NCI-H1417 (cell line): ENCODE results near the gene C11orf91.
"Not testable (repeated sequence)": the region's sequence is repeated elsewhere in the genome, so short reads cannot be mapped to it uniquely, and the experiment has no call there.

Experiments used
- DNase-seq, 3 experiments: peaks; one replicate each; lab custom pipeline; 2025; lab: John Stamatoyannopoulos, UW

Gene C11orf91

DNA sequence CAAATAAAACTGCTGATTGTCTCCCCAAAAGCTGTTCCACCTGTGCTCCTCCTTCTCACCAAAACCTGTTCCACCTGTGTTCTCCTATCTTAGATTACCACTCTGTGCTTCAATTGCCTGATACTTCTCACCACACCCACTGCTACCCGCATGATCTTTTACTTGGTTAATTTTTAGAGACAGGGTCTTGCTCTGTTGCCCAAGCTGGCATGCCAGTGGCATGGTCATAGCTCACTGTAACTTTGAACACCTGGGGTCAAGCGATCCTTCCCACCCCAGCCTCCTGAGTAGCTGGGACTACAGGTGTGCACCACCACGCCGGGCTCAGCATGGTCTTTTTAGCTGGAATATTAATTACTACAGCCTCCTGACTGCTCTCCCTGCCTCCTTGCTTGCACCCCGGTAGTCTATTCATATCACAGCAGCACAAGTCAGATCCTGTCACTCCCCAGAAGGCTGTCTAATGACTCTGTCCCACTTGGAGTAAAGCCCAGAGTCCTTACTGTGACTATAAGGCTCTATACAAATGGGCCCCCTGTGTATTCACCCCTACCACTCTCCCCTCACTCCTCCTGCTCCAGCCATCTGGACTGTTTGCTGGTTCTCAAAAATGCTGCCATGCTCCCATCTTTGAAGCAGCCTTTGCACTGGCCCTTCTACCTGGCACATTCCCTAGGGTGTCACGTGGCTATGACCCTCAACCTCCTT lies 3.5 kb downstream of the C11orf91 start:
- DNase-seq = no peak

DNA sequence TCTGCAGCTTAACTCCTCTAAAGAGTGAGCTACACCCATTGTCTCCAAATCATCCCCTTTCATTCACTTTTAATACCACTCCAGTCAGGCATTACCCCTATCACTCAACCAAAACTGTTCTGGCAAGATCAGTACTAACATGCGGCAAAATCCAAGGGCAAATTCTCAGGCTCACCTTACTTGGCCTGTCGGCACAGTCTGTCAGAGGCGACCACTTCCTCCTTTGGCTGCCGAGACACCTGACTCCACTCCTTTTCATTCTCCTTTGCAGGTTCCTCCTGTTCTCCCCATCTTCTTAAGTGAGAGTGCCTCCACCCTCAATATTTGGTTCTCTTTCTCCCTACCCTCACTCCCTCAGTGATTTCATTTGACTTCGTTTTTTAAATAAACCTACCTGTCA lies 4.2 kb downstream of the C11orf91 start:
- DNase-seq = no peak

DNA sequence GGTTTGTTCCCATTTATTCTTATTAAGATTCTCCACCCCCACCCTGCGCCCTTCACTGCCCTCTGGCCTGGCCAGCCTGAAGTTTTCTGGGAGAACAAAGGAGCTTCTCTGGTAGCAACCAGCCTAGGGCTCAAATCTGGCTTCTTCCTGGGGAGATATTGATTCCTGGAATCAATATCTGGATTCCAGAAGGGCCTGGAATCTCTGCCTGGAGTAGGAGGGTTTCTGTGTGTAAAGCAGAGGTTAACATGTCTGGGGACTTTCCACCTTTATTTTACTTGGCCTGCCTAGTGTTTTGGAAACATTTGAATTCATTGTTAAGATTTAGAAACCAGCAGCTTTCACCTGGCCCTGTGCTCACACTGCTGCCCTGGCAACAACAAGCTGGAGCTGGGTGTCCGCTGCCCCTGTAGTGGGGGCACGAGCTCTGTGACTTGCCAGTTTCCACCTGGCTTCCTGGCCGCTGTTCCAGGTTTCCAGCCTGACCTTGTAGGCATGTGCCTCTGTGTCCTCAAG lies 5.5 kb downstream of the C11orf91 start:
- DNase-seq = no peak

DNA sequence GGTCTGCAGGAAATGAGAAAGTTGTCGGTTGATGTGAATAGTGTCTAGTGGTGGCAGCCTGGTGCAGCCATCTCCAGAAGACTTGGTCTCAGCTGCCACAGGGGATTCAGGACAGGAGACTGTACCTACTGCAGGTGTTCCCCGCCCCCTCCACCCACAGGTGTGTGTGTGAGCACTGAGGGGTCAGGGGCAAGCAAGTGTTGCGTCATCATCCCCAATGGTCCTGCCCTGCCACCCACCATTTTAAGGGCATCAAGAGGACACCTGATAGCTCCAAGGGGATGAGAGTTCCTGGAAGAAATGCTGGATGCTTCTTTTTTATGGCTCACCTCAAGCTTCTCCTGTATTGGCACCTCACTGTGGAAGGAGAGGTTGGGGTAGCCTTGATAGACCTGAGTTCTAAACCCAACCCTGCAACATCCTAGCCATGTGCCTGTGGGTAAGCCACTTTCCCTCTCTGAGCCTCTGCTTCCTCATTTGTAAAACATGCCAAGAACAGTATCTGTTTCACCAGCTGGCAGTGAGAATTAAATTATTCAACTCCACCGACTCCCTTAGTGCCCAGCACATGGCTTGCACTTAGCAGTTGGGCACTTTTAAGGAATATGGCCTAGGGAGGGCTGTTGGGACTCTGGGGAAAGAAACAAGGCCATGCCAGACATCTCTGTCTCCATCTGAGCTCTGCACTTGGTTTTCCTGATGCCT lies 6.1 kb downstream of the C11orf91 start:
- DNase-seq = no peak

DNA sequence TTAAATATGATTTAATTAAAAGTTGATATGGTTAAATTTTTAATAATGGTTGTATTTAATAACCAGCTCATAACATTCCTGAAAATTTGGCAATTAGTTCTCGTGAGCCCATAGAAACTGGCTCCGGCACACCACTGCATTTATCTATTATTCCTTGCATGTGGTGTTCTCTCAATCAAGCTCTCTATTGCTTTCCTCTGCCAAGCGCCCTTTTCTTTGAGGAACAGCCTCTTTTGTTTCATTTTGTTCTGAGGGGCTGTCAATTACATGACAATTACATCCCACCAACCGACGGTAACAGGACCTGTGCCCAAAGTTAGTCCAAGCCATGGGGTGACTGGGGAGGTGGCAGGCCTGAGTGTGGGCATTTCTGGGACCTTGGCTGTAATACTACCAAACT lies 8.1 kb downstream of the C11orf91 start:
- no peak for DNase-seq

DNA sequence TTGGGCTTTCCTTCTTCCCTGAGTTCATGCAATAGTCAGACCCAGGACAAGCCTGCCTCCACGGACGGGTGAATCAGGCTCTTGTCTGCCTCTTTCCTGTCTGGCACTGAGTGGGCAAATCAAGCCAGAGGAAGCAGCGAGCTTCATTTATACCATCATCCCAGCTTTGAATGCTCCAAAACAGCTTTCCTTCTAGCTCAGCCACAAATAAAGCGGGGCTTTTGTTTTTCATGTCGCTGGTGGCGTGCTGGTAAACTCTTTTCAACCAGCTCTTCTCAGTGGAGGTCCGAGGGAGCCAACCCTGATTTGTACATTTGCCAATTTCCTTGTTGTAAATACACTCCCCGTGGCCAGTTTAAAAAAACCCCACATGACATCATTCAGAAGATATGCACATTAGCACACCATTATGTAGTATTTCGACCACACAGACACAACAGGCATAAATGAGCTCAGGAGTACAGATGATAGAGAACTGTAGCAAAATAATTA lies 8.6 kb downstream of the C11orf91 start:
- DNase-seq = peak in 2 of 3 experiments; percentile 52 to 74

DNA sequence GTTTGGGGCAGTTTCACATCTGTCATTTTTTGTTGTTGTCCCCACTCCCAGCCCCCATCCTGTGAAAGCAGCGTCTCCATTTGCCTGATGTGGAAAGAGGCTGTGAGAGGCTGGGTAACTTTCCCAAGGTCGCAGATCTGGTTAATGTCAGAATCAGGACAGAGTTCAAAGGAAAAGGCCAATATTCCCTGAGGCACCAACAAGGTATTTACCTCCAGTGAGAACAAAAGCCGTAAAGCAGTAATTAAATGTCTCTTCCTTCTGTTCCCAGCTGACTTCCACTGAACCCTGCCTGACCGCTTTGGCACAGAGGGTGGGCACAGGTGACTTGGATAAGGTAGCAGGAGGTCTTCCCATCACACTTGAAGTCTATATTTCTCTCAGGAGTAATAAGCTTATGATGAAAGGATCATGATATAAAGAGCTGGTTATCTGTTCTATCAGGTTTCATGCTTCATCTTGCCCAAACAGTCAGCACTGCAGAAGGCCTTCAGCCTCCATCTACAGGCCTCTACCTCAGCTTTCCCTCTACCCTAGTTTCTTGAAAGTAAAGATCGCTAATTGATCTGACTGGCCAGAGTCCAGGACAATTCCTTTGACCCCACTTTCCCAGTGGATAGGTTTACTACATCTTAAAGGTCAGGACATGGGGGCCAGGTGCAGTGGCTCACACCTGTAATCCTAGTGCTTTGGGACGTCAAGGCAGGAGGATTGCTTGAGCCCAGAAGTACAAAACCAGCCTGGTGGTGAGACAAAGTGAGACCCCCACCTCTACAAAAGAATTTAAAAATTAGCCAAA lies 9.4 kb downstream of the C11orf91 start:
- peak in 2 of 3 experiments; percentile 70 to 92 for DNase-seq

DNA sequence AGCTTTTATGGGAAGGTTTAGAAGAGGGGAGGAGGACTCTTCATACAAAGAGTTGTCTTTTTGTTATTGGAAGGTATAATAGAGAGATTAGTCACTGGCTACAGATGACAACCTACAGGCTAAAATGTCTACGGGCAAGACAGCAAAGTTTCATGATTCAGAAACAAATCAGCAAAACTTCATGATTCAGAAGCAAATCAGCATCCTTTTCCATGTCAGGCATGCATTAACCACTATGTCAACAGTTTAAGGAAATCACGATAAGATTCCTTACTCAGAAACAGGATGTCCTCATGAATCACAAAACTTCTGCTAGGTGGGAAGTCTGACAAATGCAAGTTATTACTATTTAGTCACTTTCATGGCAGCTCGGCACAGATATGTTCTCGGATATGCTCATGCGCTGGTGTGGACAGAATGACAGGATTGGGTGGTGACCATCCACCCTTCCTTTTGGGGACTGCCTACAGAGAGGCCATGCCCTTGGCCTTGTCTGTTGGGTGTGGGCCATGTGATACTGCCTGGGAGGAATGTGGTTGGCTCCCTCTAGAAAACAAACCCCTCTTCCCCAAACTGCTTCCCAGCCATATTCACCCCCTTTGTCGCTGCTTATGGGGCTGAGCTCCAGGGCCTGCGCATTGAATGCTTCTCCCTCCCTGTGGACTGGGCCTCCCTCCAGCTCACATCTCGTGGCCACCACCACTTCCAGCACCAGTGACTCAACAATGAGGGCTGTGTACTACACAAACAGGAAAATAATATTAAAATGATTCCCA lies 10.1 kb downstream of the C11orf91 start:
- DNase-seq = no peak

DNA sequence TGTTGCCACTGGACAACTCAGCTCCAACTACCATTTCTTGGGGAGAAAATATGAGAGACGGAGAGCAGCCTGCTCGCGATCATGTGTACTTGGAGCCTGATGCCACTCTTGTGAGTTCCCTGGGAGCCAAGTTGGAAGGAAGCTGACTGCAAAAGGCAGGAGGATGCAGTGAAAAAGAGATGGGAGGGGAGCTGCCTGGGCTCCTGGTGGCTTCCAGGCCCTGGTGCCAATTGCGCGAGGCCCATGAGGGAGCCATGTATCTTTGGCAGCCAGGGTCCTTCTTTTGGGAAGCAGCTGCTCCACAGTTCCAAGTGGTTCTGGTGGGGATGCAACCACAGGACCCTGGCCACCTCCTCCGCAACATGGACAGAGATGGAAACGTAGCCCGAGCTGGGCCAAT lies 11.1 kb downstream of the C11orf91 start:
- DNase-seq = no peak

DNA sequence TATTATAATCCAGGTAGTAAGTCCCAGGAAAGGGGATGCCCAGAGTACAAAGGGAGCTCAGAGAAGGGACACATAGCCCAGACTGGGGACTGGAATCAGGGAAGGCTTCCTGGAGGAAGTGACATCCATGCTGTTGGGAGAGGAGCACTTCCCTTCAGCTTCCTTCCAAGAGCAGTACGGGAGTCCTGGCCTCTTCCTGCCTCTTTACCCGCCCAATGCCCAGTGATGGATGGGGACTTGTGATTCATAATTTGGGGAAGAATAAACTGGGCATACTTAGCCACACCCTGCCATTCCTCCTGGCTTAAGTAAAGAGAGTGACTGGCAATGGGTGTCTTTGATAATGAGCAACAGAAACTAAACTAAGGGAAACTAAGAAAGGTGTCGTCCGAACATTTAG lies 11.5 kb downstream of the C11orf91 start:
- no peak for DNase-seq

DNA sequence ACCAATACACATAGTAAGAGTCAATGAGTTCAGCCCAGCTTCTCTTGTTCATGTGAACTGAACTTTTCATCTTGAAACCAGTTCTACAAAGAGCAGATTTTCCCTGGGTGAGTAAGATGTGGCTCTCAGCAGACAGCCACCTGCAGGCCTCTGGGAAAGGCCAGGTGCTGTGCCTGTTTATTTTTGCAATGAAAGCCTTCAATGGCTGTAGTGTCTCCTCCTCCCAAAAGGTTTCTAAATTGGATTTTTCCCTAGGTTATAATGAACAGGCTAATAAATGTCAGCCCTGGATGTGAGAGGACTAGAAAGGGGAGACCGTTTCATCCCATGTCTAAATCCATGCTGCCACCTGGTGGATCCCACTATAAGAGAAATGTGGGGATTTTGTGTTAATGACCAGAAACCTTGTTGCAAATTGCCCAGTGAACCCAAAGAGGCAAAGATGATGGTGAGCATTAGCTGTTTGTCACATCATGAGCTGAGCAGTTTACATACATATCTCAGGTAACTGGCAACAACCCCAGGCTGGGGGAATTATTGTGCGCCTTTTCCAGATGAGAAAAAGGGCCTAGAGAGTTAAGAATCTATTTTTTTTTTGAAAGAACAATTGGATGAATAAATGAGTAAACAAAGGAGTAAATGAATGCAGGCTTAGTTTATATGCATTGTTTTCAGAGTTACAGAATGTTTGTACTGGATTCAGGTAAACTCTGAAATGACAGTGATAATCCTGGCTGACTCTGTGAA lies 12.7 kb downstream of the C11orf91 start:
- peak; percentile 59 to 91 (median 67) for DNase-seq

DNA sequence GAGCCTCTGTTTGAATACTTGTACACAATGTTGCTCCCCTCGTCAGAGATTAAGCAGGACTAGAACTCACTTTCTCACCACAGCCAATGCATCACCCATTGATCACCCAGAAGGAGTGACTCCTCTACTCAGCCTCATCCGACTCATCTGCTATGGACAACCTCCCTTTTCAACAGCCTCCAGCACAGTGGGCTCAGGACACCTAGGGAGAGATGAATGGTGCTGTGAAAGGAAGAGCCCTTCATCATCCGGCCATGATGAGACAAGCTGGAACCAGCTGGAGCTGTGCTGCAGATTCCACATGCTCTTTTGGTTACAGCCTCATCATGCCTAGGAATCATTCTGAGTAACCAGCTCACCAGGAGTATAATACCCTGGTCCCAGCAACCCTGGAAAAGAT lies 15.5 kb downstream of the C11orf91 start:
- DNase-seq = no peak

DNA sequence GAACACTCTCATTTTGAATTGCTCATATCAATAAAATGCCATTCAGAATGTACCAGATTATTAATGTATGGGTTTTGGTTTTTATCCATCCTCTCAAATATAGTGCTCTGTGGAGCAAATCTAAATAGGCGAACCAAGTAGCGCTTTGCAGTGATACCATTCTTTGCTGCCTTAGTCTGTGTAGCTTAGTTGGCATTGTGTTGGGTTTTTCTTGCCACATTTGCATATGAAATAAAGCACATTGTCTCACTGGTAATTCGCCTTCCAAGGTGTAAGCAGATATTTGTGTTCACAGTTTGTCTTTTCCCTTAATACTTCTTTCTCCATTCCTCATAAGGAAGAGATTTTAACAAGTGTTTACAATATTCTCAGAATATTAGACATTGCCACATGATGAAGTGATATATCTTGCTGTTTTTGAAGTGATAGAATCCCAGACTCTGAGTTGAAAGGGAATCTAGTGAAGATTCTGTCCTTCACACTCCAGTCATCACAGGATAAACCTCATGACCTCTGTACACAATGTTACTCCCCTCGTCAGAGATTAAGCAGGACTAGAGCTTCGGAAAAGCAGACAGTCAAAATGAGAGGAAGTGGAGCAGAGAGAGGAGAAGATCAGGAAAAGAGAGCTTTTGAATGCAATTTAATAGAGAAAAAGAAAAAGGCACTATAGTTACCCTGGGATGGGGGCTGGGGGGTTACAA lies 16.5 kb downstream of the C11orf91 start:
- DNase-seq = no peak

DNA sequence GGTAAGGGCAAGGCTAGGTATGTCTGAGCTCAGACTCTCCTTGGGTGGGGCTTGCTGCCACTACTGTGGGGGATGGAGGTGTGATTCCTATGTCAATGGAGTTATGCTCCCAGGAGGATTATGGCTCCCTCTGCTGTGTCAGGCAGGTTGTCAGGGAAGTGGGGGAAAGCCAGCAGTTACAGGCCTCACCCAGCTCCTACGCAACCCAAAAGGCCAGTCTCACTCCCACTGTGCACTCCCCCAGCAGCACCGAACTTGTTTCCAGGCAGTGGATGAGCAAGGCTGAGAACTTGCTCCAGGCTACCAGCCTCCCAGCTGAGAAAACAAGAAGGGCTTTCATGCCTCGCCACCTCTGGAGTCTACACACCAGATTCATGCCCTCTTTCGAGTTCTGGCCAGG lies 18.2 kb downstream of the C11orf91 start:
- peak; percentile 18 to 48 (median 31) for DNase-seq

DNA sequence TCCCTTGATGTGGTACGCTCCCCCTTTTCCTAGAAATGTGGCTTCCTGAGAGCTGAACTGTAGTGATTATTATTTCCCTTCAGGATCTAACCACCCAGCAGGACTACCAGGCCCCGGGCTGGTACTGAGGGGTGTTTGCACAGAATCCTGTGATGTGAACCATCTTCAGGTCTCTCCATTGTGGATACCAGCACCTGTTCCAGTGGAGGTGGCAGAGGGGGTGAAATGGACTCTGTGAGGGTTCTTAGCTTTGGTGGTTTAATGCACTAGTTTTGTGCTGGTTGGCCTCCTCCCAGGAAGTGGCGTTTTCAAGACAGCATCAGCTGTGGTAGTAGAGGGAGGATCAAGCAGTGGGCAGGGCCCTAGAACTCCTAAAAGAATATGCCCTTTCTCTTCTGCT lies 18.6 kb downstream of the C11orf91 start:
- DNase-seq = no peak

DNA sequence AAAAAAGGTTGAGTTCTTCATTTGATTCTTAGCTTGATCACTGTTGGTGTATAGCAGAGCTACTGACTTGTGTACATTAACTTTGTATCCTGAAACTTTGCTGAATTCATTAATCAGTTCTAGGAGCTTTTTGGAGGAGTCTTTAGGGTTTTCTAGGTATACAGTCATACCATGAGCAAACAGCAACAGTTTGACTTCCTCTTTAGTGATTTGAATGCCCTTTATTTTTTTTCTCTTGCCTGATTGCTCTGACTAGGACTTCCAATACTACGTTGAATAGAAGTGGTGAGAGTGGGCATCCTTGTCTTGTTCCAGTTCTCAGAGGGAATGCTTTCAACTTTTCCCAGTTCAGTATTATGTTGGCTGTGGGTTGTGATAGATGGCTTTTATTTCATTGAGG lies 22.0 kb downstream of the C11orf91 start:
- not testable (repeated sequence) for DNase-seq

DNA sequence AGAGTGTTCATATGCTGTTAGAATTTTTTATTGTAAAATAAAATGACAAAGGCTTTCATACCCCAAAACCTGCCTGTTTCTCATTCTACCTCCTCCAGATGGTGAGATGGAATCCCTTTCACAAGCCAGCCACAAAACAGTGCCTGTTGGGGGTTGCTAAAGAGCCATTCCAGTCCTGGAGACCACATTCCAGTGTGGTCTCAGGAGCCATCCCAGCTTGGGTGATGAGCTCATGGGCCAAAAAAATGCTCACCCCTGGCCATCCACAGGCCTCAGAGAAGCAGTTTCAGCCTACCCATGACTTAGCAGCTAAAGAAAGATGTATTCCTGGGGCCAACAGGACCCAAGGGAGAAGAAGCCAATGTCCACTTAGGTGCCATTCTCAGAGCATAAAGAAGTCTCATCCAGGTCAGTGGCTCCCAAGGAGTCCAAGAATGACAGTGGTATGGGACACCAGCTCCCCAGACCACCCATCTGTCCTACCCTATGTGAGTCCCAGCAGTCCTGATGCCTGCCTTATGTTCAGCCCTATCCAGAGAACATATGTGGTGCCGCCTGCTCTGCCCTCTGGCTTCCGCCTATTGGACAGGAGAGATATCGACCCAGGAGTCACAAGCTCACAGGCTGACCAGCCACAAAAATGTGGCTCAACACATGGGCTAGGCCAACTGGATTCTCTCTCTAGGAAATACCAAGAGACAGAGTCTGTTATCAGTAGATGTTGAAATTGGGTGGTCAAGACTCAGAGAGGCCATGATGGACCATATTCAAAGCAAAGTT lies 26.4 kb downstream of the C11orf91 start:
- no peak for DNase-seq

DNA sequence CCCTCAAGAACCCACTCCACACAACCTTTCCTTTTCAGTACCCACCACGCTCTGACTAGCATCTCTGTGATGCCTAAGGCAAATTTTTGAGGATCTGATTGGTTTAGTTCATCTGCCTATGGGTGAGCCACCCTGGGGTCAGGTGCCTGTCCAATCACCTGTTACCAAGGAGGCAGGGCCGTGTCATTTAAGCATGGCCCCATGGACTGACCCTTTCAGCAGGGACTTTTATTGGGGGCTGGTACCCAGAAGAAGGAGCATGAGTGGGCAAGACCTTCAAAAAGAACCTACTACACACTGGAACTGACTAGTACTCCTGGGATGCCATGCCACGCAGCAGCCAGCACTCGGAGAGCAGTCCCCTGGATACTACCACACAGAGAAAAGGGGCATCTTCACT lies 28.4 kb downstream of the C11orf91 start:
- no peak for DNase-seq

DNA sequence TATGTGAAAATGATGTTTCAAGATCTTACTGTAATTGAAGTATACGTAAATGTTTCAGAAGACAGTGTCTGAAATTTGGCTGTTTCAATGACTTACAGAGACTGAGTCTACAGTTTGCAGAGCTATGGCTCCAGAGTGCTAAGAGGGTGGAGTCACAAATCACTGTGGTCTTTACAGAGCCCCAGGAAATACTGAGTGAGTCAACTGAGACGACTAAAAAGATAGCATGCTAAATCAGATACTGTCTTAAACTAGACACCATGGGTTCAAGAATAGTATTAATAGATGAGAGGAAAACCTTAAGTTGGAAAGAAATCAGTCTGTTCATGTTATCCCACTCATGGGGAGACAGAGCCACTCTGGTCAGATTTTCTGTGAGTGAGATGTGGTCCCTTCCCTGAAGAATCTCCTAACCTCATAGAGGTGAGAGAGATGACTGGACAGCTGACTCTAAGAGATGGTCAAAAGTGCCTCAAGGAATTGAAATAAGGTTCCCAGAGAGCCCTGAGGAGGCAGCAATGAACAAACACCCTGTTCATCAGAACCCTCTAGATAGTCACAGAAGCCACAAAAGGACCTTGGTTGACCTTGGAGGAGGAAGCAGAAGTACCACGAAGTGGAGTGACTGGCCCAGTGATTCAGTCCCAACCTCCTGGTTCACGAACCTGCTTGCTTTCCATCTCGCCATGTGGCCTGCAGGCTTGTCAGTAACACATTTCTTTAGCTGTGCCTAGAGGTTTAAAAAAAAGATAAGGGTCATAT lies 30.2 kb downstream of the C11orf91 start:
- no peak for DNase-seq
